DMS114 treated with DMSO at 0.1 percent for 48 hours (cell line): ENCODE results near the gene GABBR2.

ENCODE experiments used
- DNase-seq: peaks from one replicate; lab custom pipeline; 2025; ENCODE audit not compliant: unreplicated experiment; lab: John Stamatoyannopoulos, UW

Gene GABBR2

DNA sequence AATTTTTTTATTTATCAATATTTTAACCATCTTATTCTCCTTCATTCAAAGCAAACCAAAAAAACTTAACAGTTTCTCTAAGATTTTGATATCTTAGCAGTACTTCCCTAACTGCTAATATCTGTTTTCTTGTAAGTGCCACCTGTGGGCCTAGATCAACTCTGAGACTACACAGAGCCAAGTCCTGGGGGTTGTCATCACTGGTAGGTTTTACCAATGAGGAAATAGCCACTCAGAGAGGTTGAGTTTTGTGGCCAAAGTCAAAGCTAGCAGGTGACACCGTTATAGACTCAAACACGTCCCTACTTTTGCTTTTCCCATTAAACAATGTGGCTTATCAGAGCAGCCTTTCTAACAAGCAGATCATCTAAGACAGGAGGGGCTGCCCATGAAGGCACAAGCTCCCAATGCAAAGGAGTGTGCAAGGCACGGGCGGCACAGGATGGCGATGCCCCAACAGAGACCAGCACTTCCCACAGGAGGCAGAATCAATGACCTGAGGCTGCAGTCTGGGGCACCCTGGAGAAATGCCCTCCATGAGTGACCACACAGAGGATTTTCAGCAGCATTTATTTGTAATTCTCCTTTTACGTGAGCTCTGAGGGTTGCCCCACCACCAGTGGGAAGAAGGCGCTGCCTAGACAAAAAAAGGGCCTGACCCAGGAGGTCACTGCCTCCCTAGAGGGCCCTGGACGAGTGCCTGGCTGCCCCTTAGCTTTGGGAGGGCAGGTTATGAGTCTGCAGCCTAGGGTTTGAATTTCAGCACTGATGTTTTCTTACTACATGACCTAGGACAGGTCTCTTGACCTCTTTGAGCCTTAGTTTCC is 460.7 kb downstream of the GABBR2 start:
- no peak for DNase-seq

DNA sequence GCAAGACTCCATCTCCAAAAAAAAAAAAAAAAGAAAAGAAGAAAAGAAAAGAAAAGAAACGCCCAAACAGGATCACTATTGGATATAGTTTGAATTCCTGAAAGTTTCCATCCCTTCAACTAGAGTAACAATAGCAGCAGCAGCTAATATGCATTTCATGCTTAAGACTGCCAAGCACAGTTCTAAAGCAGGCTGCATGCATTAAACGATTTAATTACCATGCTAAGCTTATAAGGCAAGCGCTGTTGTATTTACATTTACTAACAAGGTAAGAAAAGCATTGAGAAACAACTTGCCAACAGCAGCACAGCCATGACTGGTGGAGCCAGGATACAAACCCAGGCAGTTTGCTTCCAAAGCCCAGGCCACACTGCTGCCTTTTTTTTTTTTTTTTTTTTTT is 466.3 kb downstream of the GABBR2 start:
- no peak for DNase-seq

DNA sequence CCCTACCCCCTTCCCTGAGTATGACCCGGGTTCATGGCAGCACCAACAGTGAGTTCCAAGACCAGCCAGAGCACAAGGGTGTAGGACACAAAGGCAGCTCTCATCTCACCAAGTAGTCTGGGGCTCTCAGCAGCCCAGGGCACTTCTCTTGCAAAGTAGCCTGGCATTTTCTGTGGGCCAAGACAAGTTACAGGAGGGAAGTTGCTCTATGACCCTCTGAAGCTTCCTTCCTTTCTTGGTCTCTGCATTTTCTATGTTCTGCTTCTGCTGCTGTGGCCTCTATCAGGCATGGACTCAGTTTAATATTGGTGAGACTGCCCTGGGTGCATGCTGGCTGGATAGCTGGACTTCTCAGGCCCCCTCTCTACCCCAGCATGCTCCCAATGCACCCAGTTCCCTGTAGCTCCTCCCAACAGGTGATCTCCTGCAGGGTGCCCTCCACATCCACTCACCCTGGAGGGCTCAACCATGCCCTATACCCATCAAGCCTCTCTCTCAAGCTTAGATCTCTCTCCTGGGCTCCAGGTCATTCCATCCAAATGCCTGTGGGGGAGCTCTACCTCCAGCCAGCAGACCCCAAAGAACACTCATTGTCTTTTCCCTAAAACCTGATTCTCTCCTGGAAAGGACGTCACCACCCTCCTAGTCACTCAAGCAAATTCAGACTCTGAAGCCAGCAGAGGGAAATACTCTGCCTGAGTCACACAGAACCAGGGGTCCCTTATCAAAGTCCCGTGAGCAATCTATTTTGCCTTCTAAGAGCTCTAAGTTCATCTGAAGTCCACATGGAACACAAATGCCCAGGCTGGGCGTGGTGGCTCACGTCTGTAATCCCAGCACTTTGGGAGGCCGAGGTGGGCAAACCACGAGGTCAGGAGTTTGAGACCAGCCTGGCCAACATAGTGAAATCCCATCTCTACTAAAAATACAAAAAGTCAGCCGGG is 467.1 kb downstream of the GABBR2 start:
- DNase-seq, result no peak

GRCh38 chr9:98240475-98240874 is 468.3 kb downstream of the GABBR2 start:
- no peak for DNase-seq
